Measurements from ENCODE around the gene METTL25B. TPM values are rescaled to one million over a fixed set of nuclear protein-coding genes. Genes with fewer than 3 reads are reported as not detected.

The METTL25B gene
- total and polyA plus RNA-seq, 2 of the 13 experiments (the other 11 are each of a cell fraction or from before 2014, with no cell fraction given) = 11.9 to 24.0 TPM

GRCh38 chr1:156754219-156754618 lies 25.9 kb downstream of the METTL25B start:
- no peaks in the 10 kb centered on the region for H4K20me1 ChIP-seq (ENCODE audit: insufficient read depth, low read length)
- no peaks in the 10 kb centered on the region for H3K36me3 ChIP-seq (replicated peaks in 1 of 2; ENCODE audit: control insufficient read depth in 1 of 2, insufficient read depth in 2 of 2, low read length in 2 of 2)
- no peak overlapping the region for H3K9ac ChIP-seq (ENCODE audit: insufficient read depth, low read depth, low read length)
- no peak overlapping the region for H3K4me2 ChIP-seq (ENCODE audit: low read depth, low read length)
- H3K4me3 ChIP-seq (replicated peaks in 1 of 3; ENCODE audit: insufficient read depth in 1 of 3, low read depth in 2 of 3, low read length in 3 of 3) = no peak overlapping the region
- H3K9me3 ChIP-seq (ENCODE audit: low read length) = no peaks in the 10 kb centered on the region
- H3K27ac ChIP-seq (ENCODE audit: extremely low read length, insufficient read depth, low read length) = no peak overlapping the region
- POLR2A ChIA-PET = interaction anchor here (1.0 kb wide), 1 partner anchor 26 kb away, joined by 3 read pairs; the partner anchor contains the start of genes ISG20L2 and METTL25B
- WGBS (ENCODE audit: low lambda C conversion rate) = 98% methylated on average over 8 of the region's 8 CpGs
- H3K79me2 ChIP-seq (ENCODE audit: insufficient read depth, low read length) = peaks cover 29% of the 10 kb centered on the region
- TF ChIP-seq ZFP91 (CRISPR knock-in tag; IDR thresholded peaks at IDR 0.05; ENCODE audit: borderline replicate concordance) (no peak), CEBPB (IDR thresholded peaks at IDR 0.05; ENCODE audit: borderline replicate concordance, low read depth, low read length) (peak; percentile 4; the same call in 1 of the 2 replicates), SIX1 (CRISPR knock-in tag; IDR thresholded peaks at IDR 0.05; ENCODE audit: borderline replicate concordance) (no peak), CHCHD3 (CRISPR knock-in tag; IDR thresholded peaks at IDR 0.05) (no peak), ZSCAN25 (CRISPR knock-in tag; IDR thresholded peaks at IDR 0.05) (no peak), FOSL1 (CRISPR knock-in tag; IDR thresholded peaks at IDR 0.05; ENCODE audit: borderline replicate concordance) (no peak), GATA4 (IDR thresholded peaks at IDR 0.05; ENCODE audit: borderline replicate concordance, low read depth) (no peak)
- DNase-seq (ENCODE audit: low spot score) = no peak
- in situ Hi-C loops (cut with HindIII; ENCODE audit: extremely low pct_ligation_motif_present, low pct_unique_long_range_greater_than_20kb) (no loop called here), intact Hi-C loops (cut with micrococcal nuclease; ENCODE audit: unreplicated experiment) (no loop called here)
- no peaks in the 10 kb centered on the region; a peak in 1 of 5 replicates for H3K27me3 ChIP-seq (ENCODE audit: control insufficient read depth in 1 of 2, insufficient read depth in 2 of 2, low read length in 2 of 2)
- TSS peak; percentile 14 for BruUV-seq (replicated peaks)
- H3K4me1 ChIP-seq (ENCODE audit: insufficient read depth, low read length) = peaks cover 17% of the 10 kb centered on the region
- H2AFZ ChIP-seq (ENCODE audit: low read length) = no peak overlapping the region
- ATAC-seq = no peak
- CTCF ChIA-PET (ENCODE audit: low intra/inter-chr PET ratio, low total read pairs) = no interaction called here
- no peak for FAIRE-seq

- WGBS (ENCODE audit: low lambda C conversion rate) = 87% methylated on average over 5 of the region's 5 CpGs
- TF ChIP-seq AHR (CRISPR knock-in tag; IDR thresholded peaks at IDR 0.05) (no peak), ZNF75D (CRISPR knock-in tag; IDR thresholded peaks at IDR 0.05; ENCODE audit: borderline replicate concordance) (no peak)
- no peak overlapping the region for H3K9ac ChIP-seq (ENCODE audit: insufficient read depth, low read depth, low read length)
- H3K4me3 ChIP-seq (replicated peaks in 1 of 3; ENCODE audit: insufficient read depth in 1 of 3, low read depth in 2 of 3, low read length in 3 of 3) = no peak overlapping the region
- intact Hi-C loops (cut with micrococcal nuclease; ENCODE audit: unreplicated experiment) = no loop called here
- H3K27me3 ChIP-seq (ENCODE audit: control insufficient read depth in 1 of 2, insufficient read depth in 2 of 2, low read length in 2 of 2) = no peaks in the 10 kb centered on the region; a peak in 1 of 5 replicates
- no peaks in the 10 kb centered on the region for H3K36me3 ChIP-seq (replicated peaks in 1 of 2; ENCODE audit: control insufficient read depth in 1 of 2, insufficient read depth in 2 of 2, low read length in 2 of 2)
- DNase-seq (ENCODE audit: low spot score) = no peak
- ChIA-PET POLR2A (interaction anchor here (2.1 to 2.6 kb wide), 2 partner anchors 11 to 27 kb away, joined by 8 to 12 read pairs; partner anchors contain the start of genes ISG20L2, METTL25B and PRCC), CTCF (ENCODE audit: low intra/inter-chr PET ratio, low total read pairs) (no interaction called here)
- H3K4me2 ChIP-seq (ENCODE audit: low read depth, low read length) = no peak overlapping the region
- no peak for FAIRE-seq
- peaks cover 16% of the 10 kb centered on the region for H3K79me2 ChIP-seq (ENCODE audit: insufficient read depth, low read length)
- no peak for ATAC-seq
- H3K27ac ChIP-seq (ENCODE audit: extremely low read length, insufficient read depth, low read length) = no peak overlapping the region
- no peaks in the 10 kb centered on the region for H4K20me1 ChIP-seq (ENCODE audit: insufficient read depth, low read length)
- no TSS peak for BruUV-seq (replicated peaks)
- in situ Hi-C loops (cut with HindIII; ENCODE audit: extremely low pct_ligation_motif_present, low pct_unique_long_range_greater_than_20kb) = no loop called here
- H2AFZ ChIP-seq (ENCODE audit: low read length) = no peak overlapping the region
- no peaks in the 10 kb centered on the region for H3K9me3 ChIP-seq (ENCODE audit: low read length)
- peaks cover 12% of the 10 kb centered on the region for H3K4me1 ChIP-seq (ENCODE audit: insufficient read depth, low read length)
Measured at GRCh38 chr1:156755527-156755950, 27.3 kb downstream of the METTL25B start.

Data from HepG2 (cell line).